Myocyte (in vitro differentiated cells): ENCODE results near the gene RAB44. TPM values are rescaled to one million over a fixed set of nuclear protein-coding genes. Genes with fewer than 3 reads are reported as not detected.

Source experiments
- DNase-seq: peaks from one replicate; pipeline ENCODE4 v3.0.0-alpha.2; 2012; ENCODE audit warnings: low read depth
- total RNA-seq: library from RNA; depleted of rRNA; stranded (reverse); fragments of >200 nt; gene quantifications from 2 replicates; pipeline ENCODE4 v1.2.3, GENCODE V29; 2014

Gene RAB44
- total RNA-seq, 1 donor from 2014 or later = not detected

DNA sequence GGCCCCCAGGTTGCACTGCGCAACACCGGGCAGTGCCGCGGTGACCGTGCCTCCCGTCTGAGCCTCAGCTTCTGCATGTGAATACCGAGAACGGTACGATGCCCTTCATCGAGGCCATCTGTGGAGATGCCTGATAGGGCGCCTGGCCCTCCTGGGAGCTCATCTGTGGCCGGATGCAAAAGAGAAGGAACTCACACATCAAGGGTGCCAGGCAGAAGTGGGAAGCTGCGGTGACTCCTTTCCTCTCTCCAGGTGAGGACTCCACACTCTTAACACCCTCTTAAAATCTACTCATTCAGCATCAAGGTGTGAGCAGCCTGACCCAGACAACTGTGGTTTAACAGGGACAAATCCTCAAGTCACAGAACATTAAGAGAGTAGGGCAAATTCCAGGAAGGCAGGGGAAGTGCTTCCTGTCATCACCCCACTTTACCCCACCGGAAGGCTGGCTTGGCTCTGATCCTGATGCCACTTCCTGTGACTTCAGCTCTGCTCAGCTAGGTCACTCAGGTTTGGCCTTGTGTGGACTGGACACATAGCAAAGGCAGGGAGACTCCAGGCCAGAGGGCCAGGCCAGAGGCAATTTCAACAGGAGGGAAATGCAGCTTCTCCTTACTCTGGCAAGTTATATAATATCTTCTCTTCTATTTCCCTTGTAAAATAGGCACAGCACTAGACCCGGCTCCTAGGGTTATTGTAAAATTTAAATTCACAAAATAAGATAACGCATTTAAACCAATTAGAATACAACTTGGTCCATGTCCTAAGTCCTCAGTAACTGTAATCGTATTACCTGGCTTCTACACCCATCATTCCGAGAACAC lies 72.3 kb downstream of the RAB44 start:
- no peak for DNase-seq

DNA sequence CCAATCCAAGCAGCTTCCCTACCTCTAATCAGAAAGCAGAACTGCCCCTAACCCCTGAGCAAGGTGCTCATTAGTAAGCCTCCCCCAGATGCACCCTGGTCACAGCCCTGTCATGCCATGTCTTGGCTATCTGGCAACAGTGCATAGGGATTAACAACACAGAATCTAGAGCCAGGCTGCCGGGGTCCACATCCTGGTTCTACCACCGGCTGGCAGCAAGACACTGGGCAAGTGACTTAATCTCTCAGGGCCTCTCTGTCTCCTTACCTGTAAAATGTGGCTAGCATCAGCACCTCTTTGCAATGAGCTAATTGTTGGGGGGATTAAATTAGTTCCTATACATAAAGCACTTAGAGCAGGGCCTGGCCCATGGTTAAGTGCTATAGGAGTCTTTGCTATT lies 73.5 kb downstream of the RAB44 start:
- no peak for DNase-seq

DNA sequence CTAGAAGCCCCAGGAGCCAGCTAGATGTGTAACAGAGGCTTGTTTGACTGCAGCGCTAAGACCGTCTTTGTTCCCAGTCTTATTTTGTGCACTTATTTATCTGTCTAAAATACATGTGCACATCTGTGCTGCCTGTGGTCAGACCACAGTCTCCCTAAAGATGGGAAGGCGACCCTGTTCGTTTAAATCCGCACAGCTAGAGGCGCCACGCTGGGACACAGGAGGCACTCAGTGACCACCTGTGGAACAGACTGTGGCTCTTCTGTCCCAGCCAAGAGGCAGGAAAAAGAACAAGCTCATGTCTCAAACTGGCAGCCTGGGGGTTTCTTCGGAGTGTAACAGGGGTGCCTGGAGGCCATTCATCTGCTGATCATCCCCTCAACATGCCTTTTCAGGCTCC lies 74.8 kb downstream of the RAB44 start:
- DNase-seq = no peak

DNA sequence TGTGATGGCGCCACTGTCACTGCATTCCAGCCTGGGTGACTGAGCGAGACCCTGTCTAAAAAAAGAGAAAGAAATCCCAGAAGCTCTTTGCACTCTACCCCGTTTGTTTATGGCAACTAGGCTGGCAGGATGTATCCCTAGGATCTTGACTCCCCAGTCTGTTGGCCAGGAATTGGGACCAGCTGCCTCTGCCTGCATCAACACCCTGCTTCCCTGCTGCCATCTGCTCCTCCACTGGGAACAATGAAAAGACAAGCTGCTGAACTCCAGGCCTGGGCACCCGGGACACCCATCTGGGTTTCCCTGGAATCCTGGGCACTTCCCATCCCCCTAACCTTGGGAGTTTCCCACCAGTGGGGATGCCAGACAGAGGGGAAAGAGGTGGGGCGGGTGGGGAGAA lies 76.7 kb downstream of the RAB44 start:
- no peak for DNase-seq

DNA sequence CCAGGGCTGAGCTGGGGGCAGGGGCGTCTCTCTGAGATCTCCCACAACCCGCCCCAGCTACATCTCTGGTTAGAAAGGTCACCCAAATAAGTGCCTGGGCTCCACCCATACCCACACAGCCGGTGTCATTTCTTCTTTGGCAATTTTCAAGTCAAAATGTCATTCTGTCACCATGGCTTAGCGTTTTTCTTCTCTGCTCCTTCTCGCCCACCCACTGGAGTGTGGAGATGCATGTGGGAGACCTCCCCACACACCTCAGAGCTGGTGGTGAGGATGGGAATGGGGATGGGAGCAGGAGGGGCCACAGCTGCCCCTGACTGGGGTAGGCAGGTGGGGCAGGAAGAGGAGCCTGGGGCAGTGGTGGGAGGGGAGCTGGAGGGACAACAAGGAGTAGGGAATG lies 78.5 kb downstream of the RAB44 start:
- no peak for DNase-seq

DNA sequence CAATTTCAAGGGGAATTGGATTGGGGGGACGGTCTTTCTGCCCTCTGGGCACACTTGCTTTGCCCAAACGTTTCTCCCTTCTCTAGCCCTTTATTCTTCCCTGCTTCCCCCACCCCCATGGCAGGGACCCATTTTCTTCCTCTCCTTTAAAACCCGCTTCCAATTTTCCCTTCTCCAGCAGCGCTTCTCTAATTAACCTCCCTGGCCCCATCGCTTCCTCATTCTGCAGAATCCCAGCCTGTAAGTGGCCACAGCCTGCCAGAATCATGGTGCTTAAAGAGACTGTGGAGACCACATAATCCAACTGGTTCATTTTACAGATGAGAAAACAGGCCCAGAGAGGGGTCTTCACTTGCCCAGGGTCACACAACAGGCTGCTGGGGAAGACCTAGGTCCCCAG lies 80.2 kb downstream of the RAB44 start:
- DNase-seq = no peak

DNA sequence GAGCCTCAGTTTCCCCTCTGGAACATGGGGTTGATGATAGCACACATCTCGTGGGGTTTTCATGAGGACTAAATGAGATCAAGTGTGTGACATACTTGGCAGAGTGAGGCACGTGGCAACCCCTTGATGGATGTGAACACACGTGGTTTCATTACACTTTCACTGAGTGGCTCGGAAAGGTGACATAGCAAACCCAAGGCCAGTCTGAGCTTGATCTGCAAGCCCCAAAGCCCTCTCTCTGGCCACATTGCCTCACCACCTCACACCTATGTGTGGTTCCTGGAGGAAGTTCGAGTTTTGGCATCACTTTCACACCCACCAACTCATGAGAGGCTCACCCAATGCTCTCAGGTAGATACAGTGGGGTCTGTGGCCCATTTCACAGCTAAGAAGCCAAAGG lies 81.6 kb downstream of the RAB44 start:
- DNase-seq = no peak

DNA sequence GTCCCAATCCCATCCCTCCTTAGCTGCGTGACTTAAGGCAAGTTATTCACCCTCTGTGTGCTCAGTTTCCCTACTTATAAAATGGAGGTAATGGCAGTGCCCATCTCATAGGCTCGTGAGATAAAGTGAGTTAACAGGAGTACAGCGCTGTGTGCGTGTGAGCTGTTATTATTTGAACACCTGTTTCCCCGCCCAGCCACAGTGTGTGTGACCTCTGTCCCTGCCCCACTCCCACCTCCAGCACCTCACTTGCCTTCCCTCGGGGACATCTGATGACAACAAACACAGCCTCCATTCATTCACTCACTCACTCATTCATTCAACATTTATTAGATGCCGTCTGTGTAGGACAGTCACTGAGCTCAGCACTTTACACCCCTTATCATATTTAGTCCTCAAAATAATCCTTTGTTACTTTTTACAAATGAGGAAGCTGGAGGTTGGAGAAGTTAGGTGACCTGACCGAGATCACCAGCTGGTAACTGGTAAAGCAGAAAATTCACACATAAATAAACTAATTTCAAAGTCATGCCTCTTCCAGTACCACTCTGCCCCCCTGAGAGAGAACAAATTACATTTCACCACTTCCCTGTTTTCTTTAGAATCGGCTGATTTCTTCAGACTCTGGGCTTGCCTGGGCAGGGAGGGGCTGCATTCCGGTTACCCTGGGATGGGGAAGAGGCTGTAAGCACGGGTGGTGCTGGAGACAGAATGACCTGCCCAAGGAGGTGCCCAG lies 83.0 kb downstream of the RAB44 start:
- no peak for DNase-seq

- DNase-seq = peak; percentile 86
Measured at GRCh38 chr6:36781669-36782068, 84.0 kb downstream of the RAB44 start.

Other genes starting within 250 kb of the RAB44 start
- gene STK38, start 150.3 kb upstream of the RAB44 start, total RNA-seq = 39.8 and 47.4 TPM in 2 replicates
- gene SRSF3, start 103.5 kb upstream of the RAB44 start, total RNA-seq = 99.5 and 155 TPM in 2 replicates
- gene CDKN1A, start 19.1 kb upstream of the RAB44 start, total RNA-seq = 1,798 and 2,123 TPM in 2 replicates
- 0.13 and 1.2 TPM in 2 replicates for gene CPNE5, start 141.6 kb downstream of the RAB44 start, total RNA-seq
- gene PPIL1, start 177.0 kb downstream of the RAB44 start, total RNA-seq = 28.4 and 31.3 TPM in 2 replicates
- gene C6orf89, start 188.1 kb downstream of the RAB44 start, total RNA-seq = 44.8 and 65.6 TPM in 2 replicates